HG03457 (cell line): ENCODE results near the gene DDX19B.
"Not testable (repeated sequence)": the region's sequence is repeated elsewhere in the genome, so short reads cannot be mapped to it uniquely, and the experiment has no call there.

ENCODE experiments used
- ATAC-seq: cut with Tn5 transposase; IDR thresholded peaks from one replicate; pipeline ENCODE4 v1.9.1; 2021; ENCODE audit warnings: moderate number of reproducible peaks; ENCODE audit not compliant: unreplicated experiment

Gene DDX19B

DNA sequence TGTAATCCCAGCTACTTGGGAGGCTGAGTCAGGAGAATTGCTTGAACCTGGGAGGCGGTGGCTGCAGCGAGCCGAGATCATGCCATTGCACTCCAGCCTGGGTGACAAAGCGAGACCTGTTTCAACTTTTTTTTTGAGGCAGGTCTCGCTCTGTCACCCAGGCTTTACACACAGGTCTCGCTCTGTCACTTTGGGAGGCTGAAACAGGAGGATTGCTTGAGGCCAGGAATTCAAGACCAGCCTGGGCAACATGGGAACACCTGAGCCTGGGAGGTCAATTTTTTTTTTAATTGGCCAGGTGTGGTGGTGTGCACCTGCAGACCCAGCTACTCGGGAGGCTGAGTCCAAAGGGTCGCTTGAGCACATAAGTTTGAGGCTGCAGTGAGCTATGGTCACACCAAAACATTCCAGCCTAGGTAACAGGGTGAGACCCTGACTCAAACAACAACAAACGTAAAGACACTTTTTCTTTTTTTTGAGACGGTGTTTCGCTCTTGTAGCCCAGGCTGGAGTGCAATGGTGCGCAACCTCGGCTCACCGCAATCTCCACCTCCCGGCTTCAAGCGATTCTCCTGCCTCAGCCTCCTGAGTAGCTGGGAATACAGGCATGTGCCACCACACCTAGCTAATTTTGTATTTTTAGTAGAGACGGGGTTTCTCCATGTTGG, 11.5 kb upstream of the DDX19B start:
- ATAC-seq, result not testable (repeated sequence)

DNA sequence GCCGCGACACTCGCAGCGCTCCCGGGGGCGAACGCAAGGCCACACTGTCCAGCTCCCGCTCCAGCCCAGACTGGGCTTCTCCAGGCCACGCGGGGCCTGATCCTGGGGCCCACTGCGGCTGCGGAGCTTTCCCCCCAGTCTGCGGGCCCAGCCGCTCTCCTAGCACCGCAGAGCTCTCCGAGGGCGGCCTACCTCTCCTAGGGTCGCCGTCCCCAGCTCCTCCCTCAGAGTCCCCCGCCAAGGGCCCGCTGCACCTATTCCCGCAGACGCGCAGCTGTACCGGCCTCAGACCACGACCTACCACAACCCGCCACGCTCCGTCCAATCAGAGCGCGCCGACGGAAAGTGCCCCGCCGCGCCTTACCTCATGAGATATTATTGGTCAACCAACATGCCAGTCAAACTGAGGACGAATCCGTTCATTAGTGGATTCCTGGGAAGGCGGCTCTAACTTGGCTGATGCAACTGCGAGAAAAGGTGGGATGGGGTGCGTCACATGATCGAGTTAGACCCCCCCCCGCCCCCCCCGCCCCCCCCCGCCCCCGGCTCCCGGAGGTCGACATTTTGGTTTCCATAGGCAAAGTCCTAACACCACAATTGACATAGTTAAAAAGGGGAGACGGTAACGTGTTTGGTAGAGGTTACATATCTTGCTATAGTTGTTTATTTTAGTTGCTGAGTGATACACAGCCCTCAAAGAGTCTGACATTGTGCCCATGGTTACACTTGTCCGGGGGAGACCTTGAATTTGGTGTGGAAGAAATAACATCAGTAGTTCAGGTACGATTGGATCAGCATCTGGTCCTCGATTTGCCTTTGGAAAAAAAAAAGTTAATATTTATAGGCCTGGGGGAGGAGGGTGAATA, 9.5 kb upstream of the DDX19B start, which contains the start of gene AARS1:
TSS of gene AARS1 (minus strand) at position 278 of the 866 bp plus-strand sequence. CDS start 6,743 bp downstream, outside the sequence.
- ATAC-seq, result peak; percentile 90

DNA sequence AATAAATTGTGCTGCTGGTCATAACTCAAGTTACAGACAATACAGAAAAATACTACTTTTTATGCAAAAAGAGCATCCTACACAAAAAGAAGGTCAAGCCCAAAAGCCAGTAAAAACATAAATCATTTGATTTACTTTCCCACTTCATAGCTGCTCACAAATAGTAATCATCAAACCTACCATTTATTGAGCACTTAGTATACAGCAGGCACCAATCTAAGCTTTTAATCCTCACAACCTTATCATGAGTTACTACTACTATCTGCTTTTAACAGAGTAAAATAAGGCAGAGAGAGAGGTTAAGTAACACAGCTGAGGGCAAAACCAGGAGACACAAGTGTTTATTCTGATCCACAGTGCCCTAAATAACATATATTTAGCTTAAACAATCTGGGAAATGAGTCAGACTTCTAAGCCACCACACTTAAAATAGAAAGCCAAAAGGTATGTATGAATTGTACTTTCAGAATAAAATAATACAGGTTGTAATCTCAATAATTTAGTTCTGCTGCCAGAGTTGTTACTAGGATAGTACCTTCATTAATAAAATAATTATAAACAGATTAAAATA, 8.0 kb upstream of the DDX19B start:
- ATAC-seq, result no peak

DNA sequence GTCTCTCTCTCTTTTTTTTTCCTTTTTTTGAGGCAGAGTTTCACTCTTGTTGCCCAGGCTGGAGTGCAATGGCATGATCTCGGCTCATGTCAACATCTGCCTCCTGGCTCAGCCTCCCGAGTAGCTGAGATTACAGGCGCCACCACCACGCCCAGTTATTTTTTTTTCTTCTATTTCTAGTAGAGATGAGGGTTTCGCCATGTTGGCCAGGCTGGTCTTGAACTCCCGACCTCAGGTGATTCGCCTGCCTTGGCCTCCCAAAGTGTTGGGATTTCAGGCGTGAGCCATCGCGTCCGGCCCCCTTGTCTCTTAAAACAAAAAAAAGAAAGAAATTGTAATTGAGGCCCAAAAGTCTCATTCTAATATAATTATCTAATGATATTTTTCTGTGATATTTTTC, 6.8 kb upstream of the DDX19B start:
- ATAC-seq, result not testable (repeated sequence)

DNA sequence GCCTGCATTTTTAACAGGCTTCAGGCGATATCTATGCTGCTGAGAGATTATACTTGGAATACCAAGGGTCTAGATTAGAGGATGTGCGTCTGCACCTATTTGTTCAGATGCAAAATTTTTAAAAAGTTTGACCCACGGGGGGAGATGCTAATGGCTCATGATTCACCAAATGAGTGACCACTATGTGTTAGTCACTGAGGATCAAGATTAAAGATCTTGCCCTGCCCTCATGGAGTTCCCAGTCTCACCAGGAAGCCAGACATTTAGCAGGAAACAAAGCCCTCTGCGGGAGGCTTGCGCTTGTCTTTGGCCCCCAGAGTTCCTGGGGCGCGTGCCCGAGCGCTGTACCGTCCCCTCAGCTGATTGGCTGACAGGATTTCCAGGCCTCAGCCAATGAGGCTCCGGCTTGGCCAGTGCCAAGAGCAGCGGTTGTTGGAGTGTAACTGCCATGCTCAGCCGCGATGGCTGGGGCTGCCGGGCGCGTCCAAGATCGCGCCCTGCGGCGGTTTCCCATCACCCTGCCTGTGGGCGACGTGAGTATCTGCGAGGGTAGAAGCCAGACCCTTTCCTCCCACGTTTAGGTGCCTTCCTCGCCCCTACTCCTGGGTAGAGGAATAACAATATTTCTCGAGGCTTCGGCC, 4.5 kb upstream of the DDX19B start:
- no peak for ATAC-seq

DNA sequence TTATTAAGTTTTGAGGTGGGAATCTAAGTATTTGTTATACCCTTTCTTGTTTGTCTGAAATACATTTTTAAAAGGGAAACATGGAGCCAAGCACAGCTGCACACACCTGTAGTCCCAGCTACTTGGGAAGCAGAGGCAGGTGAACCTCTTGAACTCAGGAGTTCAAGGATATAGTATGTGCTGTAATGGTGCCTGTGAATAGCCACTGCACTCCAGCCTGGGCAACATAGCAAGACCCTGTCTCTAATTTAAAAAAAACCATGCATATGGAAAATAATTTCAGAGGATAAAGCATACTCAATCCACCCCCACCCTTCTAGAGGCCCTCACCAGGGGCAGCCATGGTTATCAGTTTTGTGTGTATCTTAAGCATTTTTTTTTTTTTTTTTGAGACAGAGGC, 3.4 kb upstream of the DDX19B start:
- ATAC-seq, result no peak

DNA sequence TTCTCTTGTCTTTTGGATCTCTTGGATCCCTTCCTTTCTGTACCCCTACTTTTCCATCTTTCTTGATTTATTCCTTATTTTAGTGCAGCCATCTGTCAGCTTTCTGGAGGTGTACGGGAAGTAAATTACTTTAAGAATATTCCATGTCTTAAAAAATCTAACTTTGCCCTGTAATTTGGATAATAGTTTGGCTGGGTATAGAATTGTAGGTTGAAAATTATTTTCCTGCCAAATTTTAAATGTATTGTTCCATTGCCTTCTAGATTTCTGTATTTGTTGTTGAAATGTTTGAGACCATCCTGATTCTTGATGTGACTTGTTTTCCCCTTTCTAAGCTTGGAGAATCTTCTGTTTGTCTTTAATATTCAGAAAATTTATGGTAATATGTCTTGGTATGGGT, 2.1 kb downstream of the DDX19B start:
- ATAC-seq, result no peak

DNA sequence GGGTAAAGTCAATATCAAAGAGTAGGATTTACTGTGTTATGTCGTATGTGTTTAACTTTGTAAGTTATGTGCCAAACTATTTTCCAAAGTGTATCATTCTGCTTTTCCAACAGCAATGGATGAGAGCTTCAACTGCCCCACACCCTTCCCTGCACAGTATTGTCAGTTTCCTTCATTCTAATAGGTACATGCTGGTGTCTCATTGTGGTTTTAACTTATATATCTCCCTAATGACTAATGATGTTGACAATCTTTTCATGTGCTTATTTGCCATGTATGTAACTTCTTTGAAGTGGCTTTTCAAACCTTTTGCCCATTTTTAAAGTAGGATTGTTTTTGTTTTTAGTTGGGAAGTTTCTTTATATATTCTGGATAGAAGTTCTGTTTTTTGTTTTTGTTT, 3.8 kb downstream of the DDX19B start:
- ATAC-seq, result no peak

DNA sequence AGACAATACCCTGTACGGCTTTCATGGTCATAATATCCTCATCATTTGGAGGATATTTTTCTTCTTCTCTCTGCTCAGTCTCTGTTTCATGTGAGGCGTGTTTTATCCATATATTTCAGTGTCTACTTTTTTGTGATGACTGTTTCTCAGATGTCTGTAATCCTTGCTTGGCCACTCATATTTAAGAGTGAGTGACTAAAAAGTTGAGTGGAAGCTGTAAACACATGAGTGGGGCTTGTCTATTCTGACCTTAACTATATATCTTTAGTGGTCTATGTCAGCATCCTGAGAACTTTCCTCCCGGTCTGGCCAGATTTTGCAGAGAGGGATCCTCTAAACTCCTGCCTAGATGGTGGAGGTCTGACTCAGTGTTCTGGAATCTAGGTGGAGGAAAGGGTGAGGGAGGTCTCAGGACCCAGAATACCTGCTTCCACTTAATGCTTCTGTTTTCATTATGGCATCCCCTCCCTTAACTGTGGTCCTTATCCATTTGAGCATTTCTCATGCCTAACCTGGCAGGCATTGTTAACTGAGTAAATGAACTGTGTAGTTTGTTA, 6.0 kb downstream of the DDX19B start:
- no peak for ATAC-seq

DNA sequence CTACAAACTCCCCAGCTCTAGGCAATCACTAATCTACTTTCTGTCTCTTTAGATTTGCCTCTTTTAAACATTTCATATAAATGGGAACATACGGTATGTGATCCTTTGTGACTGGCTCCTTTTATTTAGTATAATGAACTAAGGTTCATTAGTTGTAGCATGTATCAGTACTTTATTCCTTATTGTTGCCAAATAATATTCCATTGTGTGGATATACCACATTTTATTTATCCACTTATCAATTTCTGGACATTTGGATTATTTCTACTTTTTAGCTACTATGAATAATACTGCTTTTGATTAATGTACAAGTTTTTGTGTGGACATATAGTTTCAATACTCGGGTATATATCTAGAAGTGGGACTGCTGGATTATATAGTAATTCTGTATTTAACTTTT, 7.9 kb downstream of the DDX19B start:
- ATAC-seq, result no peak

DNA sequence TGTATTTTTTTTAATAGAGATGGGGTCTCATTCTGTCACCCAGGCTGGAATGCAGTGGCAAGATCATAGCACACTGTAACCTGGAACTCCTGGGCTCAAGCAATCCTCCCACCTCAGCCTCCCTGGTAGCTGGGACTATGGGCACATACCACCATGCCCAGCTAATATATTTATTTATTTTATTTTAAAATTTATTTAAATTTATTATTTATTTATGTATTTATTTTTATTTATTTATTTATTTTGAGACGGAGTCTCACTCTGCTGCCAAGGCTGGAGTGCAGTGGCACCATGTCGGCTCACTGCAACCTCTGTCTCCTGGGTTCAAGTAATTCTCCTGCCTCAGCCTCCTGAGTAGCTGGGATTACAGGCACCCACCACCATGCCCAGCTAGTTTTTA, 8.7 kb downstream of the DDX19B start:
- ATAC-seq, result not testable (repeated sequence)

DNA sequence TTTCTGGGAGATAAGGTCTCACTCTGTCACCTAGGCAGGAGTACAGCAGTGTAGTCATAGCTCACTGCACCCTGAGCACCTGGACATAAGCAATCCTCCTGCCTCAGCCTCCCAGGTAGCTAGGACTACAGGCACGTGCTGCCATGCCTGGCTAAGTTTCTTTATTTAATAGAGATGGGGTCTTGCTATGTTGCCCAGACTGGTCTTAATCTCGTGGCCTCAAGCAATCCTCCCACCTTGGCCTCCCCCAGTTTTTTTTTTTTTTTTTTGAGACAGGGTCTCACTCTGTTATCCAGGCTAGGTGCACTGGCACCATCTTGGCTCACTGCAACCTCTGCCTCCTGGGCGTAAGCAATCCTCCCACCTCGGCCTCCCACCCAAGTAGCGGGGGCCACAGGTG, 21.1 kb downstream of the DDX19B start:
- no peak for ATAC-seq

DNA sequence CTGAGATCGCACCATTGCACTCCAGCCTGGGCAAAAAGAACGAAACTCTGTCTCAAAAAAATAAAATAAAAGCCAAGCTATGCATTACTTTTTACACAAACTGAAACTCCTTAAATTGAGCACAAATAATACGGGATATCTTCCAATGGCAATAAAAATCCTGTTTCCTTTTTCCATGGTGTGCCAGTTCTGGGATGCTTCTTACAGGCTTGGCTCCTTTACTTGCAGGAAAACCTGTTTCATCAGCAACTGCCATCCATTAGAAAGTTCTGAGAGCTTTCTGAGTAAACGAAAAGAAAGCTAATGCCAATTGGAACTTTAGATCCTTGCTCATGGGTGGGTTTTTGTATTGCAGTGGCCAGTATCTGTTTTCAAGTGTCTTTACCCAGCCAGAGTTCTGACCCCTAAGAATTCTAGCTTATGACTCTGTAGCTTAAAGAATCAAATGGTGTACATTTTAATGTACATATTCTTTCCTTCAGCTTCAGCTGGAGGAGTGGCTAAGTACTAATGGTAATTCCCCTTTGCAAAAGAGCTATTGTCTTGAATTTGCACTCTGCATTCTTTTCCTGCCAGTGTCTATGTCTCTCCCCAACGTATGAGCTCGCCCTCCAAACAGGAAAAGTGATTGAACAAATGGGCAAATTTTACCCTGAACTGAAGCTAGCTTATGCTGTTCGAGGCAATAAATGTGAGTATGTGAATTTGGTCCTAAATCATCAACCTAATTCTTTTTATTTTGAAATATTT, 26.2 kb downstream of the DDX19B start:
- ATAC-seq, result no peak

DNA sequence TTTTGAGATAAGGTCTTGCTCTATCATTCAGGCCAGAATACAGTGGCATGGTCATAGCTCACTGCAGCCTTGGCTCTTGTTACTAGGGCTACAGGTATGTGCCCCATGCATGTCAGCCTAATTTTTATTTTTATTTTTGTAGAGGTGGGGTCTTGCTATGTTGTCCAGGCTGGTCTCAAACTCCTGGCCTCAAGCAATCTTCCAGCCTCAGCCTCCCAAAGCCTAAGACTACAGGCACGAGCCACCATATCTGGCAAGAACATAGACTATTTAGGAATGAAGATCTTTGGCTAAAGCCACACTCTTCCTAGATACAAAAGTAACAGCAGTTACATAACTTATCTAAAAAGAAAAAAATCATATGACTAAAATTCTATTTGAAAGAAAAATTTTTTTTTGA, 32.1 kb downstream of the DDX19B start:
- no peak for ATAC-seq

DNA sequence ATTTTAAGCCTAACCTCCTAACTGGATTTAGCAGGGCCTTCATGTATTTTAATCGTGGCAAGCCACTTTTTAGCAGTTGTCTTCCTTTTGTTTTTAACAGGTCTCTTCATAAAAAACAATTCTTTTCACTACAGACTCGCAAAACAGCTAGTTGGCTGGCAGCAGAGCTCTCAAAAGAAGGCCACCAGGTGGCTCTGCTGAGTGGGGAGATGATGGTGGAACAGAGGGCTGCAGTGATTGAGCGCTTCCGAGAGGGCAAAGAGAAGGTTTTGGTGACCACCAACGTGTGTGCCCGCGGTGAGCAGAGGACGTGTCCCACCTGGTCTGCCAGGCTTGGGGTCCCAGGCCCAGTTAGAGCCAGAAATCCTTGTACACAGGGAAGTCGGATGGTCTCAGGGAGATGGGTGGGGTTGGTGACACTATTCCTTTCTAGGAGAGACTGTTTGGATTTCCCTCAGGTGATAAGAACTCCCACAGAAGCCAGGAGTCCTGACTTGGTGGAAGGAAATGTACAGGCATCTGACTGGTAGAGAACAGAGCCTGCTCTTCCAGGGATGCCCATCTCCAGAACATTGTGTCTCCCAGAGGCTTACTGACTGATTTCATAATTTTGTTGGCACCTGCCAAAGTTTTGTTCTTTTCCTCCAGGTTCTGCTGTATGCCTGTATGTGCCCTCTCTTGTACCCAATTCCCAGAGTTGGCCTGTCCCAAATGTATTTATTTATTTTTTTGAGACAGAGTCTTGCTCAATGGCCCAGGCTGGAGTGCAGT, 32.8 kb downstream of the DDX19B start:
- ATAC-seq, result no peak

DNA sequence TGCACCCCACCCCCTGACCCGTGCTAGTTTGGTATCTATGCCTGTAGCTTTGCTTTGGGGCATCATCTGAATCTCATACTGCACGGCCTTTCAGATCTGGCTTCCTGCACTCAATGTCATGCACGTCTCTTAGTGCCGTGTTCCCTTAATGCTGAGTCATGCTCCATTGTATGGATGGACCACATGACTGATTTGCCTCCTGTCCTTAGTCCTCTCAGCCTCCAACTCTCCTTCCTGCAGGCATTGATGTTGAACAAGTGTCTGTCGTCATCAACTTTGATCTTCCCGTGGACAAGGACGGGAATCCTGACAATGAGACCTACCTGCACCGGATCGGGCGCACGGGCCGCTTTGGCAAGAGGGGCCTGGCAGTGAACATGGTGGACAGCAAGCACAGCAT, 33.7 kb downstream of the DDX19B start:
- ATAC-seq, result not testable (repeated sequence)

DNA sequence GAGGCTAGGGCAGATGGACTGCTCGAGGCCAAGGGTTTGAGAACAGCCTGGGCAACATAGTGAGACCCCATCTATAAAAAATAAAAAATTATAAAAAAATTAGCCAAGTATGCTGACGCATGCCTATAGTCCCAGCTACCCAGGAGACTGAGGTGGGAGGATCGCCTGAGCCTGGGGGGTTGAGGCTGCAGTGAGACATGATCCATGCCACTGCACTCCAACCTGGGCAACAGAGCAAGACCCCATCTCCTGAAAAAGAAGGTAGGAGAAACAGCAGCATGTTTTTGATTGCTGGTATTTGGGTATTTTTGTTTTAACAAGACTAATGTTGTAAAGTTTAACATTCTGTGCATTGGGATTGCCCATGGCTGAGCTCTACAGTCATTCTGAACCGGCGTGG, 38.8 kb downstream of the DDX19B start:
- ATAC-seq, result no peak

DNA sequence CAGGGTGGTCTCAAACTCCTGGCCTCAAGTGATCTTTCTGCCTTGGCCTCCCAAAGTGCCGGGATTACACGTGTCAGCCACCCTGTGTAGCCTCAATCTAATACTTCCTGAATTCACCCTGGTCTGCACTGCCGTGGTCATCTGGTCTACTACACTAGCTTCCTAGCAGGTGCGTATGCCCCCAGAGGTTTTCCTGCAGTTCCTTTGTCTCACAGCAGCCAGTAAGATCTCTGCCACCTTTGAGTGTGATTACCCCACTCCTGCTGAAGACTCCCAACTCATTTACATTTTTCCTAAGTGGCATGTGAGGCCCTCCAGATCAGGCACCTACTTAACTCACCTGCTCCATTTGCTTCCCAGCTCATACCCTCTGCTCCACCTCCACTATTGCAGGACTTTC, 42.6 kb downstream of the DDX19B start:
- ATAC-seq, result no peak

DNA sequence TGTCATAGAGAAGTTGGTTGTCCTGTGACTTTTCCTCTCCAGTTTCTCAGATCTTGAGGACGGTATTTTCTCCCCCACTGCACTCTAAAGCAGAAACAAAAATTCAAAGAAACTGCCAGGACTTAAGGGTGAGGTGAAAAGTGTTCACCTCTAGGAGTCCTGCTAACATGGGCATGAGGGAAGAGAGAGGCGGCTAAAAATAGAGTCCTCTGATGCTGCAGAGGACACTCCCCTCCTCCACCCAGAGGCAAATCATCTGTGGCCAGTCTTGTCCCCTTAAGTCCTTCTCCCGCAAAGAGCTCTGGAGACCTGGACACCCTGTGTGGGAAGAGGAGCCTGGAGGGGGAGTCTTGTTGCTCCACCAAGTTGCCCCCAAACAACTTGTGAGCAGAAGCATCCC, 43.0 kb downstream of the DDX19B start:
- no peak for ATAC-seq

DNA sequence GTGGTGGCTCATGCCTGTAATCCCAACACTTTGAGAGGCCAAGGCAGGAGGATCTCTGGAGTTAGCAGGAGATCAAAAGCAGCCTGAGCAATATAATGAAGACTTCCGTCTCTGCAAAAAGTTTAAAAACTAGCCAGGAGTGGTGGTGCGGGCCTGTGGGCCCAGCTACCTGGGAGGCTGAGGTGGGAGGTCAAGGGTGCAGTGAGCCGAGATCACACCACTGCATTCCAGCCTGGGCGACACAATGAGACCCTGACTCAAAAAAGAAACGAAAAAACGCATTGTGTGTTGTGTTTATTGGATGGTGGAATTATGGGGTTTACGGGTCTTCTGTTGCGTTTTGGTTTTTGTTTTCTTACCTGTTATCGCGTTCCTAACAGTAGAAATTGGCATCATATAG, 46.9 kb downstream of the DDX19B start:
- ATAC-seq, result no peak
